BJ (cell line): ENCODE measurements around the gene KCND2. TPM values are rescaled to one million over a fixed set of nuclear protein-coding genes. Genes with fewer than 3 reads are reported as not detected.

Source experiments
- CTCF ChIA-PET: fragments of 350-600 bp; formaldehyde crosslinking; extraction: SDS; loops from one replicate; lab custom pipeline; 2021; ENCODE audit warnings: antibody characterized with exemption, inconsistent platforms; lab: Yijun Ruan, JAX
- POLR2A ChIA-PET: fragments of 300-600 bp; sonication (Branson Sonifier 250); formaldehyde crosslinking; extraction: SDS; loops from one replicate; lab custom pipeline; 2021; ENCODE audit warnings: antibody characterized with exemption; lab: Charles Lee
- DNase-seq: peaks from one replicate; pipeline ENCODE4 v3.0.0-alpha.2; 2011; ENCODE audit warnings: low read depth
- H3K27me3 ChIP-seq: 2 replicates; pipeline ENCODE4 v1.6.0; 2011; ENCODE audit warnings: low read length; ENCODE audit not compliant: control insufficient read depth, insufficient read depth
- H3K36me3 ChIP-seq: 2 replicates; pipeline ENCODE4 v1.5.1; 2011; ENCODE audit warnings: low read length; ENCODE audit not compliant: control insufficient read depth, insufficient read depth
- H3K4me3 ChIP-seq: 2 replicates; pipeline ENCODE4 v1.5.1; 2011; ENCODE audit warnings: low read depth, mild to moderate bottlenecking, control low read depth, low read length
- polyA plus RNA-seq: library from polyadenylated mRNA; depleted of rRNA; stranded (reverse); fragments of >200 nt; gene quantifications from 2 replicates; pipeline ENCODE4 v1.2.3, GENCODE V29; 2011
- TF ChIP-seq, protein P1 (sequence below): IDR thresholded peaks from 2 replicates; pipeline ENCODE4 v1.5.1; 2011; ENCODE audit warnings: low read depth, mild to moderate bottlenecking, control low read depth, inconsistent platforms, low read length, moderate library complexity; ENCODE audit not compliant: insufficient read depth

KCND2 gene
- polyA plus RNA-seq, 1 experiment: not detected

DNA sequence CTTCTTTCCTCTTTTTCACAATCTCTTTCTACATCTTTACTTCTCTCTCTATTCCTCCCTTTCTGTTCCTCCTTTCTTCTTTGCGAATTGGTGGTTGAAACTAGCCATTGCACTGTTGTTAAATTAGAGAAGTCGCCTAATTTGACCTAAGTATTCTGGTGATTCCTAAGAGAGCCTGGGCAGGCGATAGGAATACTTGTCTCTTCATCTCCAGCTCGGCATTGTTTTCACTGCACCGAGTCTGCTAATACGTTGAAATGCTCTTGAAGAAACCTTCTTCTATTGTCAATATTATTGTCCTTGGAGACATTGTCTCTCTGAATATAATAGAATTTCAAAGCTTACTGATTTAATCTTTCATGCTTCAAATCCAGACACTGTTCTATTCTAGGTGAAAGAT lies 31.7 kb downstream of the KCND2 start:
- ChIA-PET POLR2A (no interaction called here), CTCF (no interaction called here)
- TF ChIP-seq, protein P1, sequence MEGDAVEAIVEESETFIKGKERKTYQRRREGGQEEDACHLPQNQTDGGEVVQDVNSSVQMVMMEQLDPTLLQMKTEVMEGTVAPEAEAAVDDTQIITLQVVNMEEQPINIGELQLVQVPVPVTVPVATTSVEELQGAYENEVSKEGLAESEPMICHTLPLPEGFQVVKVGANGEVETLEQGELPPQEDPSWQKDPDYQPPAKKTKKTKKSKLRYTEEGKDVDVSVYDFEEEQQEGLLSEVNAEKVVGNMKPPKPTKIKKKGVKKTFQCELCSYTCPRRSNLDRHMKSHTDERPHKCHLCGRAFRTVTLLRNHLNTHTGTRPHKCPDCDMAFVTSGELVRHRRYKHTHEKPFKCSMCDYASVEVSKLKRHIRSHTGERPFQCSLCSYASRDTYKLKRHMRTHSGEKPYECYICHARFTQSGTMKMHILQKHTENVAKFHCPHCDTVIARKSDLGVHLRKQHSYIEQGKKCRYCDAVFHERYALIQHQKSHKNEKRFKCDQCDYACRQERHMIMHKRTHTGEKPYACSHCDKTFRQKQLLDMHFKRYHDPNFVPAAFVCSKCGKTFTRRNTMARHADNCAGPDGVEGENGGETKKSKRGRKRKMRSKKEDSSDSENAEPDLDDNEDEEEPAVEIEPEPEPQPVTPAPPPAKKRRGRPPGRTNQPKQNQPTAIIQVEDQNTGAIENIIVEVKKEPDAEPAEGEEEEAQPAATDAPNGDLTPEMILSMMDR: no peak
- DNase-seq: no peak
- Histone ChIP-seq H3K4me3 (no peak overlapping the region), H3K27me3 (no peaks in the 10 kb centered on the region), H3K36me3 (no peaks in the 10 kb centered on the region)

DNA sequence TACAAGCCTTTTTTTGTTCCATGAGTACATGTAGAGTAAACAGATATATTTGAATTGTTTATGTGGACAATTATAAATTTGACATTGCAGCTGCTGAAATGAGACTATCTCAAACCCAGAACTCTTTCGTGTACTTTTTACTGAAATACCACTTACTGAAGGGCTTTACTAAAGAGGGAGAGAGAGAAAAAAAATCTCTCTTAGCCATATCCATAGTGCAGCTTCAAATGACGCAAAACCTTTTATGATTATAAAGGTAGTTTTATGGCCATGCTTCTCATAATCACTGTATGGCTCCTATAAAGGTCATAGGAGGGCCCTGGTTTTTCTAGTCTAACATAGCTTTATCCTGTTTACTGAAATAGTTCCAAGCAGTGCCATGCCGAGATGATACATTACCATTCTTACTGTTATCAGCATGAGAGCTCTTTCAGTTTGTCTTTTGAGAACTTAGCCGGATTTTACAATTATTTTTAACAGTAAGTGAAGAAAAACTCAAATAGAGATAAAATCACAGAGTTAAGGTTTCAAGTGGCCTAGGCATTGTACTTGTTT lies 35.1 kb downstream of the KCND2 start:
- ChIA-PET POLR2A (no interaction called here), CTCF (no interaction called here)
- Histone ChIP-seq H3K36me3 (no peaks in the 10 kb centered on the region), H3K4me3 (no peak overlapping the region), H3K27me3 (no peaks in the 10 kb centered on the region)
- no peak for DNase-seq
- TF ChIP-seq, protein P1: no peak

DNA sequence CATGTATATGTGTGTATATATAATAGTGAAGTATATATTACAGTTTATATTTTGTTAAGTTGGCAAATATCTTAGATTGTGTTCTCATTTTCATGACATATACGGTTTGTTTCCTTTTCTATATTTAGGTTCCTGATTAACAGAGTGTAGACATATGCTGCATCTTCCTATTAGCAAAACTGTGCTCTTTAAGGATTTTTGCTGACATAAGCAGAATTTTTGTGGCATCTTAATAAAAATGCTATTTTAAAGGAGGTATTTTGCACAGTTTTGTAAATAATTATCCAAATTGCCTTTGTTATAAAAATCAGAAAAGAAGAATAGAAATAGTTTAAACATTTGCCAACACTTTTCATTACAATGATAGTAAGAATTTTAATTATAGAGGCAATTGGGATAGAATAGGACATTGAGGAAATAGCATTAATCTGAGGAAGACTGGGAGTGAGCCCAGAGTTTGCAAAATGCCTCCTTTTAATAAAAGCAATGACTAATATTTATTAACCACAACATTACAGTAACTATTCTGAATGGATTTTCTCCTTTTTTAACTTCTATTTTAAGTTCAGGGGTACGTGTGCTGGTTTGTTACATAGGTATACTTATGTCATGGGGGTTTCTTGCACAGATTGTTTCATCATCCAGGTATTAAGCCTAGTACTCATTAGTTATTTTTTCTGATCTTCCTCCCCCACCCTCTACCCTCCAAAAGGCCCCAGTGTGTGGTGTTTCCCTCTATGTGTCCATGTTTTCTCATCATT lies 38.2 kb downstream of the KCND2 start:
- POLR2A ChIA-PET: no interaction called here
- H3K27me3 ChIP-seq: no peaks in the 10 kb centered on the region
- no peaks in the 10 kb centered on the region for H3K36me3 ChIP-seq
- DNase-seq: no peak
- TF ChIP-seq, protein P1: no peak
- H3K4me3 ChIP-seq: no peak overlapping the region
- CTCF ChIA-PET: no interaction called here

DNA sequence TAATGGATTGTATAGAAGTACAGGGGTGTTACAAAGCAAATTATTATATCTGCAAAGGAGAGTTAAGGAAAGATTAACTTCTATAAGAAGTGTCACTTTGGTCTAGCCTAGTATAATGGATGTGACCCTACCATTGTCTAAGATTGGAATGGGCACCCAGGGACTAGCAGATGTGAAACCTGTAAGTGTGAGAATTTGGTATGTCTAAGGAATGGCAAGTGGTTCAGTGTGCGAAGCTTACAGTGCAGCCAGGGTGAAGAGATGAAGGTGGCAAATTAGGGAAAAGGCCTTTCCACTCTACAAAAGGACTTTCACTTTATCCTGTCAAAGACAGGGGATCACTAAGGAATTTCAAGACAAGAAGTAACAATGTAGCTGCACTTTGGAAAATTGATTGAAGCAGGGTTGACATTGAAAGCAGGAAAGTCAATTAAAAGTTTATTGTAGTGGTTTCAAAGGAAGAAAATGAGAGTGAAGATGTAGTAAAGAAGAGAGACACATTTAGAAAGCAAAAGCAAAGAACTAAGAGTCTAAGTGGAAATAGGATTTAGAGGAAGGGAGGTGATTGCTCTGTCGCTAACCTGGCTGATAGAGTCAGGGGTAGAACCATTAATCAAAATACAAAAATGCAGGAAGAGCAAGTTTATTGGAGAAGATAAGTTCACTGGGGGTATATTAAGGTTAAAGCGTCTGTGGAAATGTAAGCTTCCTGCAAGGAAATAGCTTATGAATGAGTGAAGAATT lies 47.4 kb downstream of the KCND2 start:
- TF ChIP-seq, protein P1: no peak
- no peak for DNase-seq
- Histone ChIP-seq H3K36me3 (no peaks in the 10 kb centered on the region), H3K27me3 (no peaks in the 10 kb centered on the region), H3K4me3 (no peak overlapping the region)
- ChIA-PET CTCF (no interaction called here), POLR2A (no interaction called here)

DNA sequence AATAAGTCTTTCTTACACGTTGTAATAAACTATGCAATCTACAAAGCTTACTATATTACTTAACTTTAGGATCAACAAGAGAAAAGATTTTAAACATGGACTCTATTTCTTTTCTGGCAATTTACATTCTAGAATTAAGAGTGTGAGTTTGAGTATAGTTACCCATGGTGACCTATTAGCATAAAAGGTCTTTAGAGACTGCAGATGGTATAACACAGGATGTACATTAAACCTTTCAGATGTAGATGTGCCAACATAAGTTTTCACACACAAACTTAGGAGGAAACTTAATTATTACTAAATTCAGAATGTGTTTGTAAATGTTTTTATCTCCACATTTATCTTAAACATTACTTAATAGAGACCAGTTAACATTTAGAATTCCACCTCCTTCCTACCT lies 54.1 kb downstream of the KCND2 start:
- CTCF ChIA-PET: no interaction called here
- Histone ChIP-seq H3K36me3 (no peaks in the 10 kb centered on the region), H3K27me3 (no peaks in the 10 kb centered on the region), H3K4me3 (no peak overlapping the region)
- POLR2A ChIA-PET: no interaction called here
- DNase-seq: no peak
- TF ChIP-seq, protein P1: no peak
